ENCODE measurements around the gene SHROOM4.

SHROOM4 gene

DNA sequence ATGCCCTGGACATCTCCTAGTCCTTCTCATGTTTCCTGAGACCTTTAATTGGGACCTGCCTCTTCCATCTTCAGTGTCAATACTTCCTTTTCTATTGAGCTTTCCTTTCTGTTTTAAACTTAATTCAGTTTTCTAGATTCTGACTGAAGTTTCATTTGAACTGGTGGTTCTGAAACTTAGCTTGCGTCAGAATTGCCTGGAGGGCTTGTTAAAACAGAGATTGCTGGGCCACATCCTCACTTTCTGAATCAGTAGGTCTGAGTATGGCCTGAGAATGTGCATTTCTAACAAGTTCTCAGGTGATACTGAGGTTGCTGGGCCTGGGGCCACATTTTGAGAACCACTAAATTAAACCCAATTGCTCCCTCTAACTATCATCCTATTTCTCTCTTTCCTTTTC is 191.2 kb downstream of the SHROOM4 start:
- no peak for TF ChIP-seq YY1 (IDR thresholded peaks at IDR 0.05; ENCODE audit: low read depth)
- no peak for TF ChIP-seq FOXM1 (IDR thresholded peaks at IDR 0.05; ENCODE audit: borderline replicate concordance, low read depth)
- no peak for TF ChIP-seq EGR1 (IDR thresholded peaks at IDR 0.05)
- TF ChIP-seq ZBTB7A (IDR thresholded peaks at IDR 0.05; ENCODE audit: low read depth), result no peak
- TF ChIP-seq NFIC (IDR thresholded peaks at IDR 0.05), result no peak
- TF ChIP-seq CEBPB (IDR thresholded peaks at IDR 0.05), result no peak
- TF ChIP-seq TEAD4 (IDR thresholded peaks at IDR 0.05), result no peak
- TF ChIP-seq TCF12 (IDR thresholded peaks at IDR 0.05; ENCODE audit: low read depth), result no peak

DNA sequence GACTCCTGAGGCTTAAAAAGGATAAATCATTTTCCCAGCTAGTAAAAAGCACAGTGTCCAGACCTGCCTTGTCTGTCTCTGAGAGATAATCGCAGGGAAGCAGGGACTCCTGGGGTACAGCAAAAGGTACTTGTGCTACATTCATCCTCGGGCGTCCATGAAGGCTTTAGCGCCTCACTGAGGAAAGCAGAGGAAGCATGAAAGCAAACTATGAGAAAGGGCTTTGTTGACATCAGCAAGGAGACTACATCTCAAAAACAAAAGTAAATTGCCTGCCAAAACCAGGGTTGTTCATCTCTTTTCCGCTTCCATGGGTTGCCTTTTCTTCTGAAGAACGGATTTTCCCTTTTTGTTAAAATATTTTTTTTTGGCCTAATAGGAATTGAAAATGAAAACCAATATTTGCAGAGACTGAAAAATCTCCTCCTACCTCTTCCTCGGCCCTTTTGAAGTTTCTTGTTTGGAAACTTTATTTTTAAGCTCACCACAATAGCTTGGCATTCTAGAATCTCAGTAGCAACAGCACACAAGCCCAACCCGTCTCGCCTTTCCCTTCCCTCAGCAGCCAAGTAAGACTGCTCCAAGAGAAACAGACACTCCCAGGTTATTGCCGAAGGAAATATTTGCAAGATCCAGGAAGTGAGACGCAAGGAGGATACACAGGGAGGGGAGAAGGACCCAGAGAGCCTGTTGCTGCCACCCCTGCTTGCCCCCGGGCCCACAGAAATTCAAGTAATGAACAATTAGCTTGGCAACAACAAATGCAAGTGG is 195.0 kb downstream of the SHROOM4 start:
- TF ChIP-seq, protein P1, sequence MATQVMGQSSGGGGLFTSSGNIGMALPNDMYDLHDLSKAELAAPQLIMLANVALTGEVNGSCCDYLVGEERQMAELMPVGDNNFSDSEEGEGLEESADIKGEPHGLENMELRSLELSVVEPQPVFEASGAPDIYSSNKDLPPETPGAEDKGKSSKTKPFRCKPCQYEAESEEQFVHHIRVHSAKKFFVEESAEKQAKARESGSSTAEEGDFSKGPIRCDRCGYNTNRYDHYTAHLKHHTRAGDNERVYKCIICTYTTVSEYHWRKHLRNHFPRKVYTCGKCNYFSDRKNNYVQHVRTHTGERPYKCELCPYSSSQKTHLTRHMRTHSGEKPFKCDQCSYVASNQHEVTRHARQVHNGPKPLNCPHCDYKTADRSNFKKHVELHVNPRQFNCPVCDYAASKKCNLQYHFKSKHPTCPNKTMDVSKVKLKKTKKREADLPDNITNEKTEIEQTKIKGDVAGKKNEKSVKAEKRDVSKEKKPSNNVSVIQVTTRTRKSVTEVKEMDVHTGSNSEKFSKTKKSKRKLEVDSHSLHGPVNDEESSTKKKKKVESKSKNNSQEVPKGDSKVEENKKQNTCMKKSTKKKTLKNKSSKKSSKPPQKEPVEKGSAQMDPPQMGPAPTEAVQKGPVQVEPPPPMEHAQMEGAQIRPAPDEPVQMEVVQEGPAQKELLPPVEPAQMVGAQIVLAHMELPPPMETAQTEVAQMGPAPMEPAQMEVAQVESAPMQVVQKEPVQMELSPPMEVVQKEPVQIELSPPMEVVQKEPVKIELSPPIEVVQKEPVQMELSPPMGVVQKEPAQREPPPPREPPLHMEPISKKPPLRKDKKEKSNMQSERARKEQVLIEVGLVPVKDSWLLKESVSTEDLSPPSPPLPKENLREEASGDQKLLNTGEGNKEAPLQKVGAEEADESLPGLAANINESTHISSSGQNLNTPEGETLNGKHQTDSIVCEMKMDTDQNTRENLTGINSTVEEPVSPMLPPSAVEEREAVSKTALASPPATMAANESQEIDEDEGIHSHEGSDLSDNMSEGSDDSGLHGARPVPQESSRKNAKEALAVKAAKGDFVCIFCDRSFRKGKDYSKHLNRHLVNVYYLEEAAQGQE (IDR thresholded peaks at IDR 0.05; ENCODE audit: low read depth), result no peak
- no peak for TF ChIP-seq EP300 (IDR thresholded peaks at IDR 0.05; ENCODE audit: borderline replicate concordance)
- no peak for TF ChIP-seq MAX (IDR thresholded peaks at IDR 0.05)
- no peak for TF ChIP-seq YY1 (IDR thresholded peaks at IDR 0.05; ENCODE audit: low read depth)
- no peak for TF ChIP-seq TAF1 (IDR thresholded peaks at IDR 0.05; ENCODE audit: low read depth)
- no peak for TF ChIP-seq USF1 (IDR thresholded peaks at IDR 0.05)
- no peak for TF ChIP-seq EGR1 (IDR thresholded peaks at IDR 0.05)
- TF ChIP-seq TEAD4 (IDR thresholded peaks at IDR 0.05), result no peak
- no peak for TF ChIP-seq CEBPB (IDR thresholded peaks at IDR 0.05)
- TF ChIP-seq NFIC (IDR thresholded peaks at IDR 0.05), result no peak
- no peak for TF ChIP-seq CREB1 (IDR thresholded peaks at IDR 0.05; ENCODE audit: low read depth)
- TF ChIP-seq FOXM1 (IDR thresholded peaks at IDR 0.05; ENCODE audit: borderline replicate concordance, low read depth), result no peak
- no peak for TF ChIP-seq ZBTB7A (IDR thresholded peaks at IDR 0.05; ENCODE audit: low read depth)
- TF ChIP-seq RAD21 (IDR thresholded peaks at IDR 0.05; ENCODE audit: low read depth), result no peak
- no peak for TF ChIP-seq TCF12 (IDR thresholded peaks at IDR 0.05; ENCODE audit: low read depth)

DNA sequence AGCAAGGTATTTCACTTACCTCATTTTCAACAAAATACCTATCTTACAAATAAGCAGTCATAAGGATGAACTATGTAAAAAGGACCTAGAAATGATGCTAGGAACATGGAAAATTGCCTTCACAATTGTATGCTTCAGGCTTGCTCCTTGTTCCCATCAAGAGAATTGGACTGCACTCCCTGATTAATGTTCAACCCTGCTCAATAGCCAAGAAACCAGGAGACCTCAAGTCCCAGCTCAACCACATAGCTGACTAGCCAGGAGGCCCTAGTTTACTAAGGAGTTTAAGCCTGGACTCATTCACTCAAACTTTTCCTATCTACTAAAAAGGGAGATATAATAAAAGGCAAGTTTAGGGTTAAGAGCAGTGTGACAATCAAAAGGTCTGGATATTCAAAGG is 196.8 kb downstream of the SHROOM4 start:
- TF ChIP-seq YY1 (IDR thresholded peaks at IDR 0.05; ENCODE audit: low read depth) (no peak), EGR1 (IDR thresholded peaks at IDR 0.05) (no peak), USF1 (IDR thresholded peaks at IDR 0.05) (no peak)
- TF ChIP-seq, protein P1 (IDR thresholded peaks at IDR 0.05; ENCODE audit: low read depth), result no peak

DNA sequence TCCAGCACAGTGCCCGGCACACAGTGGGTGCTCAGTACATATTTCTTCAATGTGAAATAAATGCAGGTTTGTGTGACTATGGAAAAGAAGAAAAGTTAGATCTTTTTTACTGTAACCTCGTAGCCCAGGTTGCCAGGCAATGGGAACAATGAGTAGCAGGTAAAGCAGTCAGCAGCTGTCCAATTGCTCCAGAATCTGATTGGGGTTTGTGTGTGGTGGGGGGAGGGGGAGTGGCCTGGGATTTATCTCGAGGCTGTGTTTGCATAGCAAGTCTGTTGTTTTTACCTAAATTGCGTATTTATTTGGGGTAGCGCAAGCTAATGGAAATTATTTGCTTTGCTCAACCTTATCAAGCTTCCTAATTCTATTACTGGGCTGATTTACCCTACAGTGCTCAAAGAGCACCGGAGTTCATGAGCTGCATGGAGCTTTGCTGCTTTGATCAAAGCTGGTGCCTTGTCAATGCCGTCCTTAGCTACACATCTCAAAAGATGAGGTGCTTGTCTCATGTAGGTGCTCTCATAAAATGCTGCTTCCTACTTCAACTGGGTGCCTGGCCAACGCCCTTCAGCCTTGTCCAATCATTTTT is 198.3 kb downstream of the SHROOM4 start:
- no peak for TF ChIP-seq NFIC (IDR thresholded peaks at IDR 0.05)
- TF ChIP-seq CREB1 (IDR thresholded peaks at IDR 0.05; ENCODE audit: low read depth), result no peak
- no peak for TF ChIP-seq EP300 (IDR thresholded peaks at IDR 0.05; ENCODE audit: borderline replicate concordance)
- no peak for TF ChIP-seq USF1 (IDR thresholded peaks at IDR 0.05)
- TF ChIP-seq TEAD4 (IDR thresholded peaks at IDR 0.05), result no peak

DNA sequence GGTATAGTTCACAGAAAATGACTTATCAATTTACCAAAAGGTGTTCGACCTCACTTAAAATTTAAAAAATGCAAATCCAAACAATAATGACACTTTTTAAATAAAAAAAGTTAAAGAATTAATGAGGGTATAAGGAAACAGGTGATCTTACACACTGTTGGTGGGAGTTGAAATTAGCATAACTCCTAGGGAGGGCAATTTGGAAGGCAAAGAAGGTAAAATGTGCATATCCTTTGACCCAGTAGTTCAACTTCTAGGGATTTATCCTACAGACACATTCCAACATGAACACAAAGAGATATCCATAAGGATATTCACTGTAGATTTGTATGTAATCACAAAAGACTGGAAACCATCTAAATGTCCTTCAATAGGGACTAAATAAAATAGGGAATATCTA is 199.5 kb downstream of the SHROOM4 start:
- no peak for TF ChIP-seq CREB1 (IDR thresholded peaks at IDR 0.05; ENCODE audit: low read depth)

GRCh38 chrX:50613846-50614245 is 200.1 kb downstream of the SHROOM4 start:
- no peak for TF ChIP-seq MAX (IDR thresholded peaks at IDR 0.05)
- no peak for TF ChIP-seq EP300 (IDR thresholded peaks at IDR 0.05; ENCODE audit: borderline replicate concordance)
- no peak for TF ChIP-seq FOXM1 (IDR thresholded peaks at IDR 0.05; ENCODE audit: borderline replicate concordance, low read depth)
- no peak for TF ChIP-seq TAF1 (IDR thresholded peaks at IDR 0.05; ENCODE audit: low read depth)
- TF ChIP-seq EGR1 (IDR thresholded peaks at IDR 0.05), result no peak
- TF ChIP-seq NFIC (IDR thresholded peaks at IDR 0.05), result no peak
- TF ChIP-seq TCF12 (IDR thresholded peaks at IDR 0.05; ENCODE audit: low read depth), result no peak
- no peak for TF ChIP-seq CEBPB (IDR thresholded peaks at IDR 0.05)
- no peak for TF ChIP-seq USF1 (IDR thresholded peaks at IDR 0.05)
- TF ChIP-seq ZBTB7A (IDR thresholded peaks at IDR 0.05; ENCODE audit: low read depth), result no peak
- no peak for TF ChIP-seq TEAD4 (IDR thresholded peaks at IDR 0.05)
- TF ChIP-seq, protein P1 (IDR thresholded peaks at IDR 0.05; ENCODE audit: low read depth), result no peak
- no peak for TF ChIP-seq RAD21 (IDR thresholded peaks at IDR 0.05; ENCODE audit: low read depth)
- no peak for TF ChIP-seq YY1 (IDR thresholded peaks at IDR 0.05; ENCODE audit: low read depth)
- no peak for TF ChIP-seq CREB1 (IDR thresholded peaks at IDR 0.05; ENCODE audit: low read depth)

All from Ishikawa (cell line).